ENCODE results near the gene PSPH. TPM values are rescaled to one million over a fixed set of nuclear protein-coding genes. Genes with fewer than 3 reads are reported as not detected.

The PSPH gene
- total and polyA plus RNA-seq, 2 donors (not counting 3 experiments of a cell fraction or from before 2014, with no cell fraction given), result 11.8 to 24.2 TPM

- TF ChIP-seq MAX (IDR thresholded peaks at IDR 0.05; ENCODE audit: insufficient read depth, insufficient read length) (no peak), GATA2 (IDR thresholded peaks at IDR 0.05; ENCODE audit: insufficient read depth, insufficient read length, low read depth, low read length) (no peak), EZH2 (IDR thresholded peaks at IDR 0.05; ENCODE audit: borderline replicate concordance, low read depth, low read length, severe bottlenecking) (no peak), MYC (IDR thresholded peaks at IDR 0.05; ENCODE audit: low read depth, low read length) (no peak), FOS (IDR thresholded peaks at IDR 0.05; ENCODE audit: borderline replicate concordance, insufficient read depth, low read length) (no peak), JUN (IDR thresholded peaks at IDR 0.05; ENCODE audit: borderline replicate concordance, insufficient read depth, insufficient read length, low read depth) (no peak), CTCF (IDR thresholded peaks at IDR 0.05; ENCODE audit: extremely low read depth in 1 of 2, insufficient read depth in 1 of 2, low read depth in 1 of 2, low read length in 2 of 2) (no peak), POLR2AphosphoS5 (IDR thresholded peaks at IDR 0.05; ENCODE audit: insufficient read depth, low read depth, low read length) (no peak), POLR2A (IDR thresholded peaks at IDR 0.05; ENCODE audit: low read depth, low read length) (no peak)
- no peak overlapping the region for H3K4me2 ChIP-seq (ENCODE audit: insufficient read depth, low read length)
- H3K4me3 ChIP-seq (replicated peaks in 1 of 3; ENCODE audit: insufficient read depth in 1 of 3, low read depth in 1 of 3, low read length in 3 of 3), result no peak overlapping the region
- H3K27me3 ChIP-seq (ENCODE audit: control insufficient read depth in 2 of 2, insufficient read depth in 2 of 2, low read length in 2 of 2), result no peaks in the 10 kb centered on the region
- FAIRE-seq (no peak), DNase-seq (ENCODE audit: low read depth, low spot score) (no peak)
- dilution Hi-C loops (cut with MboI; ENCODE audit: extremely low pct_ligation_motif_present, low sequenced_read_pairs), result no loop called here
- no peak overlapping the region for H3K9ac ChIP-seq (replicated peaks; ENCODE audit: extremely low read depth, insufficient read depth, low read length)
- CTCF ChIA-PET, result no interaction called here
- peaks cover 11% of the 10 kb centered on the region for H3K4me1 ChIP-seq (ENCODE audit: control insufficient read depth, extremely low read depth, insufficient read depth, low read length)
- POLR2A ChIA-PET, result no interaction called here
- intact Hi-C loops (cut with micrococcal nuclease), result no loop called here
- no peaks in the 10 kb centered on the region for H4K20me1 ChIP-seq (replicated peaks; ENCODE audit: control insufficient read depth, extremely low read depth, insufficient read depth, low read length)
- no peak overlapping the region for H2AFZ ChIP-seq (ENCODE audit: low read depth, low read length)
- peaks cover 6% of the 10 kb centered on the region for H3K79me2 ChIP-seq (ENCODE audit: control insufficient read depth, insufficient read depth, low read length)
- H3K9me3 ChIP-seq (replicated peaks; ENCODE audit: control insufficient read depth, insufficient read depth, low read length), result no peaks in the 10 kb centered on the region
- BruUV-seq (replicated peaks), result no TSS peak
- peaks cover 10 to 17% of the 10 kb centered on the region in 2 experiments for H3K36me3 ChIP-seq (ENCODE audit: control insufficient read depth in 2 of 2, extremely low read depth in 1 of 2, insufficient read depth in 2 of 2, low read length in 2 of 2)
- no peak overlapping the region for H3K27ac ChIP-seq (ENCODE audit: insufficient read depth, low read depth, low read length)
- no peaks in the 10 kb centered on the region for H3K9me1 ChIP-seq (replicated peaks; ENCODE audit: control insufficient read depth, extremely low read depth, insufficient read depth, low read length)
Observed at GRCh38 chr7:55980266-55980665, 71.0 kb downstream of the PSPH start.

All from endothelial cell of umbilical vein (primary cell).